Endothelial cell of umbilical vein (primary cell): ENCODE results near the gene SELL.

ENCODE experiments used
- EZH2 ChIP-seq: IDR thresholded peaks from 2 replicates; pipeline ENCODE4 v1.6.1; 2012; ENCODE audit warnings: borderline replicate concordance, low read depth, mild to moderate bottlenecking, moderate library complexity, low read length, inconsistent platforms; ENCODE audit not compliant: severe bottlenecking
- FOS ChIP-seq: IDR thresholded peaks from 2 replicates; pipeline ENCODE4 v1.6.1; 2011; ENCODE audit warnings: mild to moderate bottlenecking, low read length, moderate library complexity, borderline replicate concordance; ENCODE audit not compliant: insufficient read depth
- JUN ChIP-seq: IDR thresholded peaks from 2 replicates; pipeline ENCODE4 v1.6.1; 2011; ENCODE audit warnings: borderline replicate concordance, low read depth; ENCODE audit not compliant: insufficient read length, insufficient read depth
- MYC ChIP-seq: IDR thresholded peaks from one replicate; pipeline ENCODE4 v1.6.1; 2011; ENCODE audit warnings: mild to moderate bottlenecking, low read depth, low read length
- POLR2A ChIP-seq: IDR thresholded peaks from 2 replicates; pipeline ENCODE4 v1.6.1; 2012; ENCODE audit warnings: low read depth, mild to moderate bottlenecking, control low read depth, low read length
- POLR2AphosphoS5 ChIP-seq: IDR thresholded peaks from 2 replicates; pipeline ENCODE4 v1.6.1; 2012; ENCODE audit warnings: low read depth, mild to moderate bottlenecking, control low read depth, low read length, moderate library complexity; ENCODE audit not compliant: insufficient read depth
- TF ChIP-seq, protein P1 (sequence below), 2 donors: IDR thresholded peaks; 1 replicate in 1 of 2; 2 replicates in 1 of 2; pipeline ENCODE4 v1.5.1; 2011; ENCODE audit warnings: low read length in 2 of 2, mild to moderate bottlenecking in 2 of 2, moderate library complexity in 2 of 2, control low read depth in 1 of 2, inconsistent platforms in 1 of 2, low read depth in 1 of 2; ENCODE audit not compliant: insufficient read depth in 1 of 2; ENCODE audit errors: extremely low read depth in 1 of 2
- TF ChIP-seq, protein P2 (sequence below): IDR thresholded peaks from 2 replicates; pipeline ENCODE4 v1.6.1; 2011; ENCODE audit not compliant: insufficient read depth, insufficient read length

DNA sequence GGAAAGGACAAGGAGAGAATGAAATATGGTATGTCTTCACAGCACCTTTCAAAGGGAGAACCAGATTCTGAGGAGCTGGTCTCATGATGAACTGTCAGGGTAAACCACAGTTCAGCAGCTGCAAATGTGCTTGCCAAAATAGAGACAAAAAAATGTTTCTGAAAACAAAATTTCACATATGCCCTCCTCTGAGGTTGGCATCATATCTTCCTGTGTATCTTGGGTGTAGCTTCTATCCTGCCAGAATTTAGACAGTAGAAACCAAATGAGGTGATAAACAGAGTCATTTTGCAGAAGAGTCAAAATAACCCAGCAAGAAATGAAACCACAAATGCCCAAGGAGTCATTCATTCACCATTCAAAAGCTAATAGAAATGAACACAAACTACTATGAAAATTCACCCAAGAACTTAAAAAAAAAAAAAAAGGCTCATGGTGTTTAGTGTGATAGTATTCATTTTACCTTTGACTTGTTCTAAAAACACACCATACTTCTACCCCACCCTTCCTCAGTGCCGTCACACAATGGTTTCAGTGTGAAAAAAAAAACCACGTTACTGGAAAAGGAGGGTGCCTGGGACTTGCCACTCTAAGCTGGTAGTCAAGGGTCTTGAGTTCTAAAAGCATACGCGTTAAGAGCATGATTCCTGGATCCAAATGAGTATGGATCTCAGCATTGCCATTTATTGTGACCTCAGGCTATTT is 18.5 kb downstream of the SELL start:
- no peak for TF ChIP-seq POLR2AphosphoS5
- no peak for TF ChIP-seq EZH2
- TF ChIP-seq, protein P1, sequence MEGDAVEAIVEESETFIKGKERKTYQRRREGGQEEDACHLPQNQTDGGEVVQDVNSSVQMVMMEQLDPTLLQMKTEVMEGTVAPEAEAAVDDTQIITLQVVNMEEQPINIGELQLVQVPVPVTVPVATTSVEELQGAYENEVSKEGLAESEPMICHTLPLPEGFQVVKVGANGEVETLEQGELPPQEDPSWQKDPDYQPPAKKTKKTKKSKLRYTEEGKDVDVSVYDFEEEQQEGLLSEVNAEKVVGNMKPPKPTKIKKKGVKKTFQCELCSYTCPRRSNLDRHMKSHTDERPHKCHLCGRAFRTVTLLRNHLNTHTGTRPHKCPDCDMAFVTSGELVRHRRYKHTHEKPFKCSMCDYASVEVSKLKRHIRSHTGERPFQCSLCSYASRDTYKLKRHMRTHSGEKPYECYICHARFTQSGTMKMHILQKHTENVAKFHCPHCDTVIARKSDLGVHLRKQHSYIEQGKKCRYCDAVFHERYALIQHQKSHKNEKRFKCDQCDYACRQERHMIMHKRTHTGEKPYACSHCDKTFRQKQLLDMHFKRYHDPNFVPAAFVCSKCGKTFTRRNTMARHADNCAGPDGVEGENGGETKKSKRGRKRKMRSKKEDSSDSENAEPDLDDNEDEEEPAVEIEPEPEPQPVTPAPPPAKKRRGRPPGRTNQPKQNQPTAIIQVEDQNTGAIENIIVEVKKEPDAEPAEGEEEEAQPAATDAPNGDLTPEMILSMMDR (IDR thresholded peaks at IDR 0.05; ENCODE audit: extremely low read depth in 1 of 2, insufficient read depth in 1 of 2, low read depth in 1 of 2, low read length in 2 of 2) = no peak
- TF ChIP-seq POLR2A = no peak
- no peak for TF ChIP-seq MYC
- TF ChIP-seq, protein P2, sequence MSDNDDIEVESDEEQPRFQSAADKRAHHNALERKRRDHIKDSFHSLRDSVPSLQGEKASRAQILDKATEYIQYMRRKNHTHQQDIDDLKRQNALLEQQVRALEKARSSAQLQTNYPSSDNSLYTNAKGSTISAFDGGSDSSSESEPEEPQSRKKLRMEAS = no peak
- no peak for TF ChIP-seq JUN
- TF ChIP-seq FOS = no peak
